ENCODE measurements around the gene SLC1A1.

Gene SLC1A1

GRCh38 chr9:4547016-4547415, 56.7 kb downstream of the SLC1A1 start:
- TF ChIP-seq ZC3H10 (CRISPR knock-in tag; IDR thresholded peaks at IDR 0.05) (no peak), CSDC2 (CRISPR knock-in tag; IDR thresholded peaks at IDR 0.05) (no peak), ARNTL (CRISPR knock-in tag; IDR thresholded peaks at IDR 0.05; ENCODE audit: borderline replicate concordance, low read depth) (no peak), ZFP3 (CRISPR knock-in tag; IDR thresholded peaks at IDR 0.05) (no peak), TOX (CRISPR knock-in tag; IDR thresholded peaks at IDR 0.05; ENCODE audit: borderline replicate concordance) (no peak), ZFP30 (CRISPR knock-in tag; IDR thresholded peaks at IDR 0.05) (no peak), ISL1 (CRISPR knock-in tag; IDR thresholded peaks at IDR 0.05) (no peak), TCF4 (CRISPR knock-in tag; IDR thresholded peaks at IDR 0.05; ENCODE audit: borderline replicate concordance) (no peak), BACH2 (CRISPR knock-in tag; IDR thresholded peaks at IDR 0.05; ENCODE audit: borderline replicate concordance) (no peak), OSR1 (CRISPR knock-in tag; IDR thresholded peaks at IDR 0.05) (no peak), ZNF70 (CRISPR knock-in tag; IDR thresholded peaks at IDR 0.05) (no peak), GLIS3 (CRISPR knock-in tag; IDR thresholded peaks at IDR 0.05) (no peak)
- TF ChIP-seq, protein P1, sequence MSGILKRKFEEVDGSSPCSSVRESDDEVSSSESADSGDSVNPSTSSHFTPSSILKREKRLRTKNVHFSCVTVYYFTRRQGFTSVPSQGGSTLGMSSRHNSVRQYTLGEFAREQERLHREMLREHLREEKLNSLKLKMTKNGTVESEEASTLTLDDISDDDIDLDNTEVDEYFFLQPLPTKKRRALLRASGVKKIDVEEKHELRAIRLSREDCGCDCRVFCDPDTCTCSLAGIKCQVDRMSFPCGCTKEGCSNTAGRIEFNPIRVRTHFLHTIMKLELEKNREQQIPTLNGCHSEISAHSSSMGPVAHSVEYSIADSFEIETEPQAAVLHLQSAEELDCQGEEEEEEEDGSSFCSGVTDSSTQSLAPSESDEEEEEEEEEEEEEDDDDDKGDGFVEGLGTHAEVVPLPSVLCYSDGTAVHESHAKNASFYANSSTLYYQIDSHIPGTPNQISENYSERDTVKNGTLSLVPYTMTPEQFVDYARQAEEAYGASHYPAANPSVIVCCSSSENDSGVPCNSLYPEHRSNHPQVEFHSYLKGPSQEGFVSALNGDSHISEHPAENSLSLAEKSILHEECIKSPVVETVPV (CRISPR knock-in tag; IDR thresholded peaks at IDR 0.05) = no peak
- TF ChIP-seq, protein P2, sequence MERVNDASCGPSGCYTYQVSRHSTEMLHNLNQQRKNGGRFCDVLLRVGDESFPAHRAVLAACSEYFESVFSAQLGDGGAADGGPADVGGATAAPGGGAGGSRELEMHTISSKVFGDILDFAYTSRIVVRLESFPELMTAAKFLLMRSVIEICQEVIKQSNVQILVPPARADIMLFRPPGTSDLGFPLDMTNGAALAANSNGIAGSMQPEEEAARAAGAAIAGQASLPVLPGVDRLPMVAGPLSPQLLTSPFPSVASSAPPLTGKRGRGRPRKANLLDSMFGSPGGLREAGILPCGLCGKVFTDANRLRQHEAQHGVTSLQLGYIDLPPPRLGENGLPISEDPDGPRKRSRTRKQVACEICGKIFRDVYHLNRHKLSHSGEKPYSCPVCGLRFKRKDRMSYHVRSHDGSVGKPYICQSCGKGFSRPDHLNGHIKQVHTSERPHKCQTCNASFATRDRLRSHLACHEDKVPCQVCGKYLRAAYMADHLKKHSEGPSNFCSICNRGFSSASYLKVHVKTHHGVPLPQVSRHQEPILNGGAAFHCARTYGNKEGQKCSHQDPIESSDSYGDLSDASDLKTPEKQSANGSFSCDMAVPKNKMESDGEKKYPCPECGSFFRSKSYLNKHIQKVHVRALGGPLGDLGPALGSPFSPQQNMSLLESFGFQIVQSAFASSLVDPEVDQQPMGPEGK (CRISPR knock-in tag; IDR thresholded peaks at IDR 0.05; ENCODE audit: borderline replicate concordance) = no peak
- TF ChIP-seq, protein P3, sequence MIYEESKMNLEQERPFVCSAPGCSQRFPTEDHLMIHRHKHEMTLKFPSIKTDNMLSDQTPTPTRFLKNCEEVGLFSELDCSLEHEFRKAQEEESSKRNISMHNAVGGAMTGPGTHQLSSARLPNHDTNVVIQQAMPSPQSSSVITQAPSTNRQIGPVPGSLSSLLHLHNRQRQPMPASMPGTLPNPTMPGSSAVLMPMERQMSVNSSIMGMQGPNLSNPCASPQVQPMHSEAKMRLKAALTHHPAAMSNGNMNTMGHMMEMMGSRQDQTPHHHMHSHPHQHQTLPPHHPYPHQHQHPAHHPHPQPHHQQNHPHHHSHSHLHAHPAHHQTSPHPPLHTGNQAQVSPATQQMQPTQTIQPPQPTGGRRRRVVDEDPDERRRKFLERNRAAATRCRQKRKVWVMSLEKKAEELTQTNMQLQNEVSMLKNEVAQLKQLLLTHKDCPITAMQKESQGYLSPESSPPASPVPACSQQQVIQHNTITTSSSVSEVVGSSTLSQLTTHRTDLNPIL (CRISPR knock-in tag; IDR thresholded peaks at IDR 0.05; ENCODE audit: low read depth) = no peak
- ATAC-seq = no peak

DNA sequence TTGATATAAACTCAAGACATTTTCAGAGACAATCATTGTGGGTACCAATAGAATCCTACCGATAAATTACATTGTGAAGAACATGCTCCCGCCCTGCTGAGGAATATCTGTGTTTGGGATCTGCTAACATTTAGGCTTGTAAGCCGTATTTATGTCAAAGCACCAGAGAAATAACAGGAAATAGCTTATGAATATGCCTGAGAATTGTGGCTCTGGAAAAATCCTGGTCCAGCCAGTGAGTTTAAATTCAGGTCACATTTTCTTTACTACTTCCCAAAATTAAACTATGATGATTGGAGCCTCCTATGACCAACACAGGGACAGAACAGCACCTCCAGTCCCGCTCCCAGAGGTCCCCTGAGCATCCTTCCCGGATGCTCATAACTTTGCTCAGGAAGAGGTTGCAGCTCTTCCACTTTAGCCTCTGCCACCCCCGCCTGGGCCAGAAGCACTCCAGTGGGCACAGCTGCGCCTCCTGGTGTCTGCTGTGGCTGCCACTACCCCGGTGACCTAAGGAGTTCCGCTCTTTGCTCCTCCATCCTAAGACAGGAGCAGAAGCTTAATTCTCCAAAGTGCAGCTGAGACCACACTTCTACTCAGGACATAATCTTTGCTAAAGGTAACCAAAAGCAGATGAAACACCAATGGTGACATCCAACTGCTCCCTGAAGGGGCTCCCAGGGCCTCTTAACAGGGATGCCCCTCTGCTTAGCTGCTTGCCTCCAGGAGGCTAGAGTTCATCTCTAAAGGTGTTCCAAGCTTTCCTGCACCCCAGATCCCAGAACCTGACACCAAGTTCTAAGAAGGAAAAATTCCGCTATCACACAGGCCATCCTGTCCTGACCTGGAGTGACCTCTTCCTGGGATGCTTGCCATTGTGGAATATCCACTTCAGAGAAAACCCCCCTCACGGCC, 58.8 kb downstream of the SLC1A1 start:
- ATAC-seq = peak; percentile 75
- no peak for TF ChIP-seq ESRRG (CRISPR knock-in tag; IDR thresholded peaks at IDR 0.05)
- TF ChIP-seq, protein P1 (CRISPR knock-in tag; IDR thresholded peaks at IDR 0.05) = no peak
- TF ChIP-seq ZFP3 (CRISPR knock-in tag; IDR thresholded peaks at IDR 0.05) = no peak
- TF ChIP-seq, protein P3 (CRISPR knock-in tag; IDR thresholded peaks at IDR 0.05; ENCODE audit: low read depth) = no peak
- no peak for TF ChIP-seq ZC3H10 (CRISPR knock-in tag; IDR thresholded peaks at IDR 0.05)
- no peak for TF ChIP-seq TOX (CRISPR knock-in tag; IDR thresholded peaks at IDR 0.05; ENCODE audit: borderline replicate concordance)
- no peak for TF ChIP-seq SNAI2 (CRISPR knock-in tag; IDR thresholded peaks at IDR 0.05)
- no peak for TF ChIP-seq ZNF565 (CRISPR knock-in tag; conservative IDR thresholded peaks at IDR 0.05; ENCODE audit: low read depth)

- no peak; the same call in 2 of the 3 replicates for ATAC-seq
Measured at GRCh38 chr9:4549751-4550295, 59.6 kb downstream of the SLC1A1 start.

More at GRCh38 chr9:4549751-4550295, 59.6 kb downstream of the SLC1A1 start:
- TF ChIP-seq ARNTL (CRISPR knock-in tag; IDR thresholded peaks at IDR 0.05; ENCODE audit: borderline replicate concordance, low read depth) = no peak
- TF ChIP-seq RARB (CRISPR knock-in tag; IDR thresholded peaks at IDR 0.05) = no peak

Measured in SK-N-SH treated with all-trans-retinoic acid at 6 μM for 48 hours (cell line).